Measurements from ENCODE around the gene RASA3.
A peak's percentile ranks its signal among the peaks of the same experiment; 100 is the strongest.
"Not testable (repeated sequence)": the region's sequence is repeated elsewhere in the genome, so short reads cannot be mapped to it uniquely, and the experiment has no call there.

The RASA3 gene

DNA sequence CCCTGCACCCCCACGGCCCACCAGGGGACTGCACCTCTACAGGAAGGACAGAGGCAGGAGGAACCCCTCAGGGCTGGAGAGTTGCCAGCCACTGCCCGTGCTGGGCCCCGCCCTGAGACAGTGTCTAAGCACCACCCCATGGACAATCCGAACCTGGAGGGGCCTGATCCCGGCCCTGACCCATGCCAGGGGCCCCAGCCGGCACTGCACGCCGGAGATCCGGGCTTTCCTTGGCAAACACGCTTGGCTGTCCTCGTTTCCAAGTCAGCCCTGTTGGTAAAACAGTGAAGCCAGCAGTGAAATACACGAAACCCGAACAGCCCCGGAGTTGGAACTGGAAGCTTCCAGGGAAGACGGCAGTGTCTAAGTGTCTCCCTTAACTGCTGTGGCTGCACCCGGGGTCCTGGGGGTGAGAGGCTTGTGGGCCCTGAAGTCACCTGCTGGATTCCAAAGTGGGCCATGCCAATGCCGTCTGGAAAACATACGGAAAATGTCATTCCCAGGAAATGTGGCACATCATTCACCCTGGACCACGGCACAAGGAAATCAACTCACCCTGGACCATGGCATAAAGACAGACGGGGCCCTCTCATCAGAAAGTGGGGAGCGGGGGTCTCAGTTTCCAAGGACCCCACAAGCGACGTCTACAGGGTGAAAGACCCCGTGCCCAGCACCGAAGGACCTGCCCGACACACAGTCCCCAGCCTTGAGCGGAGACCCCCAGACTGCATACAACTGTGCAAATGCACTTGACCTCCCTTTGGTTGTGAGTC lies 30.9 kb downstream of the RASA3 start:
- no peak for DNase-seq (ENCODE audit: low read depth)

DNA sequence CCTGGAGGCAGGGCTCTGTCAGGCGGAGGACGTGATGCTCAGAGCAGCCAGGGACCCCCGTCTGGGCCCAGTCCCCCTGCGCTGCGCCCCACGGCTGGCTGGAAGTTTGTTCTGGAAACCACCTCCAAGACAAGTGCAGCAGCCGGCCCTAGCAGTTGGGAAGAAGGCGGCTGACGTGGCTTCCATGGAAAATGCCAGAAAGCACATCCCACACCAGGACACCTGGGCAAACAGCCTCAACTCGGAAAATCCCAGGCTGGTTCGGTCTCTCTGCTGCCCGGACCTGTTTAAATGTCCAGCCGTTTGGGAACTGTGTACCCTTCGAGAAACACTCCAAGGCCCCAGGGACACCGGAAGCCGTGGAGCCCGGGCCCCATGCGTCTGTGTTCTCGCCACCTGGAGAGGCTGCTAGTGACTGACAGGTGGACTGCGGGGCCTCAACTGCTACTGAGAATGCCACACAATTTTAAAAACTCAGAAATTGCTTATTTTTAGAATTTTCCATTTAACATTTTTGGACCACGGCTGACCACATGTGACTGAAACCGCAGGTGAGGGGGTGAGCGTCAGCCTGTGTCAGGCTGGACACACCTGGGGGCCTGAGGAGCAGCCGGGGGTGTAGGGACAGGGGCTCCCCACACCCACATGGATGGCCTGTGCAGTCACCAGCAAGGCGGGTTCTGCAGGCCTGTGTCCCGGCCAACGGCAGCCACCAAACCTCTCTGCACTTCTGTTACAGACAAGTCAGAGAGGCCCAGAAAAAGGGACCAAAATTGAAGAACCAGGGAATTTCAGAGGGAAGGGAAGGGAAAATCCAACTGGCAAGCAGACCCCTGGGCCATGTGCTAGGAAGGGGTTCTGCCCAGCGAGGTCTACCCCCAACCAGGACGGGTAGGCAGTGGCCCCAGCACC lies 31.7 kb downstream of the RASA3 start:
- no peak for DNase-seq (ENCODE audit: low read depth)

DNA sequence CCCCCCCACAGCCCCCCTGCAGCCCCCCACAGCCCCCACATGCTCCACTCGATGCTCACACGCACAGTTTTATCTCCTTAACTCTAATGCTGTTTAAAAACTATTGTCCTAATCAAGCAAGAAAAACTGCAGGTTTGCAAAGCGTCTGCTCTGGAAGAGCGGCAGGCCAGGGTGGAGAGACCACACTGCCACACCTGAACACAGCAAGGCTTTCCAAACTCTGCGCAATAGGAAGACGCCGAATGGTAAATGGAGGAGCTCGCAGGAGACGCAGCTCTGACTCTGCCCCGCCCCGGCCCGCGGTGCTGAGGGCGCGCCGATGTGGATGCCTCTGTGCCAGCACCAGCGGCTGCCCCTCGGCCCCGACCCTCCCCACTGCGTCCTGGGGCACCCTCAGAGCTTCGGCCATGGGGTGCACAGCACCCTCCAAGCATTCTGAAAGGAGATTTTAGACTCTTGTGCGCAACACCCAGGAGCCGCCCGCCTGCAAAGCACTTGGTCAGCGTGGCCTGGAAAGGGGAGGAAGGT lies 32.4 kb downstream of the RASA3 start:
- DNase-seq (ENCODE audit: low read depth): no peak

DNA sequence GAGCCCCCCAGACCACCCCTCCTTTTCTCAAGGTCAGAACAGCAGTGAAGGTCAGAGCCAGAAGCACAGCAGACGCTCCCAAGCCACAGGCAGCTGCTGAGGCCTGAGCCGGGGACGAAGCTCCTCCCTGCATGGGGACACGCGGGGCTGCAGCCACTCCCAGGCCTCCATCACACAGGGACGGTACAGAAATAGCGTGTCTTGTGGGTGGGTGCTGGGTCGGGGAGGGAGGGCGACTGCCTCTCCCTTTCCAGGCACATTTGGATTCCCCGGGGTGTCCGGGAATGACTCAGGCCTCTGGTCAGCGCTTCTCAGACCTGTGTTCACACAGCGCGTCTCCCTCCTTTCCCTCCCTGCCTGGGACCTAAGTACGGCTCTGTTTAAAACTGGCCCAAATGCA lies 33.2 kb downstream of the RASA3 start:
- DNase-seq (ENCODE audit: low read depth): peak; percentile 62

DNA sequence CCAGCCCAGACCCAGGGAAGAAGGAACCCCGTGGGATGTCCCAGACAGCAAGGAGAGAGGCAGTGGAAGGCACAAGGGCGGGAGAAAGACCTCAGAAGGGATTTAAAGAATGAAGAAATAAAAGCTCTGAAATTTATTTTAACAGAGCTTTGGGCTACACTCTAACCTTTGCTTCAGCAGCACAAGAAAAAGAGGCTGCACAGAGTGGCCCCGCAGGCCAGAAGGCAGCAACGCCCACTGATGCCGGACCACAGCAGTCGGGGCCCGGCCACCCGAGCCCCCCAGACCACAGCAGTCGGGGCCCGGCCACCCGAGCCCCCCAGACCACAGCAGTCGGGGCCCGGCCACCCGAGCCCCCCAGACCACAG lies 33.8 kb downstream of the RASA3 start:
- not testable (repeated sequence) for DNase-seq (ENCODE audit: low read depth)

DNA sequence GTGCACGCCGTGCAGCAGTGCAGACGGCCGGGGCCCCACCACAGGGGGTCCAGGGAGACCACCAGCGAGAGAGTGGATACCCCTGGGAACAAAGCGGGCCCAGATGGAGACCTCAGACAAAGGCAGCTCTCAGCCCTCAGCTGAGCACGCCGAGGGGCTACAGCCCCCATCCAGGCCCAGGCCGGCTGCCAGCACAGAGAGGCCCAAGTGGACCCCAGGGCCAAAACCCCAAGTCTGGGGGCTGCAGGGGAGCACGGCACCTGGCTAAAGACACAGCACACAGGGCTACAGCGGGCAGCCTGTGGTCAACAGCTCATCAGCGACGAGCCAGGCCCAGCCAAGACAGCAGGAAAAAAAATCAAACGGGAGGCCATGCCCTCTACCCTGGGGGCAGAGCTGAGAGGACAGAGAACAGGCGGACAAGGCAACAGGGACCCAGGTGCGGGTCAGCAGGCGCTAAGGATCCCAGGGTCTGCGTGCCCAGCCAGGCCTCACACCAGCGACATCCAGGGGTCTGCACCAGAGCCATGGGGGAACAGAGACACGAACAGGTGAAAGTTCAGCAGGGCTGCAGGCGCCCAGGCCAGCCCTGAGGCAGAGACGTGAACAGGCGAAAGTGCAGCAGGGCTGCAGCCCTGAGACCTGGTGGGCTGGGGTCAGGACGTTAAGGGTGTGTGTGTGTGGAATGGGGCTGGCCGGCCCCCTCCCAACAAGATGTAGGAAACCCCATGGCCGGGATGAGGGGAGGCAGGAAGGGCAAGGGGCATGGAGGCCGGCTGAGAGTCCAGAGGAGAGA lies 34.3 kb downstream of the RASA3 start:
- DNase-seq (ENCODE audit: low read depth): no peak

DNA sequence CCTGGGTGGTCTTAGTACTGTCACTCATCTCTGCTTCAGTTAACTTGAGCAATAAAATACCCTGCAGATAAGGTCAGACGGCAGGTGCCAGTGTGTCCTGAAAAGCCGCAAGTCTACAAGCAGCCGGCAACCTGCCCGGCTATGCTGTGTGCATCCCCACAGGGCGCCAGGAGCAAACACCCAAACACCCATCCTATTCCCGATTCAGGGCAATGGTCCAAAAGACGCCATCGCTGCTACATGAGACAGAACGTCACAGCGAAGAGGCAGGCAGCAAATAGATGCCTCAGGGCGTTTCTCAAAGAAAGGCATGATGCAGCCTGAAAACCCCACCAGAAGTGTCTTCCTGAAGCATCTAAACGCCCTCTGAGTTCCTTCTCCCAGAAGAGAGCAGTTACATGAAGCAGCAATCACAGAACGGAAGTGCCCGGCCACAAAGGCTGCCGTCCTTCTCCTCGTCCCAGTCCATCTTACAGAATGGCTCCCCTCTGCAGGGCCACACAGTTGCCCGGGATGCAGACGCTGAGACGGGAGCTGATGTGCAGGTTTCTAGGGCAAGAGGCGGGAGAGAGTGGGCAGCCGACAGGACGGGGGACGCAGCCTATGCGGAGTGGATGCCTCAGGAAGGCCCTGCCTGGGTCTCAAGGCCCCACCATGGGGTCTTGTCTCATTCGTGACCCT lies 35.1 kb downstream of the RASA3 start:
- DNase-seq (ENCODE audit: low read depth): no peak

DNA sequence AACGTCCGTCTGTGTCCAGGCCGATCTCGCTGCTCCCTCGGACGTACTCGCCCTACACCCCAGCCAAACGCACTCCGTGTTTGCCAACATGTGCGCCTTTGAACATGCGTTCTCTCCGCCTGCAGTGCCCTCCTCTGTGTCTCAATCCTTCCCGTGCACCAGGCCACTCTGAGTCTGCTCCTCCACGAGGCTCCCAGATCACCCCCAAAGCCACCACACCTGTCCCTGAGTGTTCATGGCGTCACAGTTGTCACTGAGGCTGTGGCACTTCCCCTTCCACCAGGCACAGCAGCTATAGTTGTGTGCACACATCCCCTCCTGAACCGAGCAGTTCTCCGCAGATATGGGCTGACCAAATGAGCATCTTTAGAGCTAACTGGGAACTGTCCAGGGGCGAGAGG lies 35.6 kb downstream of the RASA3 start:
- no peak for DNase-seq (ENCODE audit: low read depth)

DNA sequence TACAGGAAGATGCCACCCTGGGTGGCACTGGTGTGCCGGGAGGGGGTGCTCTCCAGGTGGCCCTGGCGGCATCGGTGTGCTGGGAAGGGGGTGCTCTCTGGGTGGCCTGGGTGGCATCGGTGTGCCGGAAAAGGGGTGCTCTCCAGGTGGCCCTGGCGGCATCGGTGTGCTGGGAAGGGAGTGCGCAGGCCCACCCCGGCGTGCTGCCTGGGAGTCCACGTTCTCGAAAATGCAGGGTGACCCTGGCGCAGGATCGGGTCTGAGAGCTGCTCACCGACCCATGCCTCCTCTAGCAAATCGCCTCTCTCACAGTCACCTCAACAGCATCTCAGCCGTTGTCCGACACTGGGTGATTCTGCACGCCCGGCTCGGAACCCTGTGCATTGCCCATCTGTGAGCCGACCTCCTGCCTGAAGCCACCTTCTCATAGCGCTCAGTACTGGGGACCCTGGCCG lies 36.4 kb downstream of the RASA3 start:
- no peak for DNase-seq (ENCODE audit: low read depth)

DNA sequence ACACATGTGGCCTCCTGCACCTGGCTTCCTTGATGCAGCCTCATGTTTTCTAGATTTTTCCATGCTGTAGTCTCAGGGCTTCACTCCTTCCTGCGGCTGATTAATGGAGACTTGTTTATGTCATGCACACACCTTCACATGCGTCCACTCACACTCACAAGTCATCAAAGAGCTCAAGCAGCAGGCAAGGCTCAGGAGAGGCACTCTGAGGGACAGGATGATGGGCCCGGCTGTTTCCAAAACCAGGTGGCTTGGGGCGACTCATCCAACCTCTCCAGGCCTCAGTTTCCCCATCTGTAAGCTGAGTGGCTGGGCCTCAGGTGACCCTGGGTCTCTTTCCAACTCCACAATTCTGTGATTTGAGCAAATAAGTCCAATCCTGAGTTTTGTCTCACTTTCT lies 36.9 kb downstream of the RASA3 start:
- no peak for DNase-seq (ENCODE audit: low read depth)

DNA sequence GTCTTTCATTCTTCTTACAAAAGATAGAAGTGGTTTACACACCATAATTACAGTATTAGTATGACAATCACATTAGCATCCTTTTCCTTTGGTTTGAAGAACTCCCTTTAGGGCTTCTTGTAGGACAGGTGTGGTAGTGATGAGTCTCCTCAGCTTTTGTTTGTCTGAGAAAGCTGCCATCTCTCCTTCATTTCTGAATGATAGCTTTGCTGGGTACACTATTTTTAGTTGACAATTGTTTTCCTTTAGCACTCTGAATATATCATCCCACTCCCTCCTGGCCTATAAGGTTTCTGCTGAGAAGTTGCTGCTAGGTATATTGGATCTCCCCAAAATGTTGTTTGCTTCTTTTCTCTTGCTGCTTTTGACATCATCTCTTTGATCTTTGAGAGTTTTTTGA lies 39.3 kb downstream of the RASA3 start:
- DNase-seq (ENCODE audit: low read depth): no peak

DNA sequence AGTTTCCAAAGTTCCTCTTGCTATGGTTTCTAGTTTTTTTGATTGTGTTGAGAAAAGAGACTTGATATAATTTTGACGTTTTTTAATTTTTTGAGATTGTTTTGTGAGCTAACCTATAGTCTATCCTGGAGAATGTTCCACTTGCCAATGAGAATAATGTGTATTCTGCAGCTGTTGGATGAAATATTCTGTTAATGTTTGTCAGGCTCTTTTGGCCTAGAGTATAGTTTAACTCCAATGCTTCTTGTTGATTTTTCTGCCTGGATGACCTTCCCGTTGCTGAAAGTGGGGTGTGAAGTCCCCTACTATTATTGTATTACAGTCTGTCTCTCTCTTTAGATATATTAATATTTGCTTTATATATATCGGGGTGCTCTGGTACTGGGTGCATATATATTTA lies 40.0 kb downstream of the RASA3 start:
- DNase-seq (ENCODE audit: low read depth): no peak

DNA sequence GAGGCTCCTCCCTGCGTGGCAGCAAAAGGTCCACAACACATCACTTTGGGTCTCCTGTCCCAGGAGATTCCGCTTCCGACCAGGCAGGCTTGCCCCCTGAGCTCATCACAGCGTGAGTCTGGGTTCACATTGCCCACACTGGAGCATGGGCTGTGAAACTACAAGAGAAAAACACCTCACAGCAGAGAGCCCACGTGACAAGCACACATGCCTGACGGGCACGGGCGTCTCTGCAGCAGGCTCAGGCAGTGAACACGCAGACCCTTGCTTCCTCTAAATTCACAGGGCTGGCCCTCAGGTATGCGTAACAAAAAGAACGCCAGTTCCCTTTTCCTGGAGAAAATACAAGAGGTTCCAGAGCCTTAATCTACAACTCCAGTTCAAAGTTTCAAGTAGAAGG lies 41.9 kb downstream of the RASA3 start:
- DNase-seq (ENCODE audit: low read depth): no peak

DNA sequence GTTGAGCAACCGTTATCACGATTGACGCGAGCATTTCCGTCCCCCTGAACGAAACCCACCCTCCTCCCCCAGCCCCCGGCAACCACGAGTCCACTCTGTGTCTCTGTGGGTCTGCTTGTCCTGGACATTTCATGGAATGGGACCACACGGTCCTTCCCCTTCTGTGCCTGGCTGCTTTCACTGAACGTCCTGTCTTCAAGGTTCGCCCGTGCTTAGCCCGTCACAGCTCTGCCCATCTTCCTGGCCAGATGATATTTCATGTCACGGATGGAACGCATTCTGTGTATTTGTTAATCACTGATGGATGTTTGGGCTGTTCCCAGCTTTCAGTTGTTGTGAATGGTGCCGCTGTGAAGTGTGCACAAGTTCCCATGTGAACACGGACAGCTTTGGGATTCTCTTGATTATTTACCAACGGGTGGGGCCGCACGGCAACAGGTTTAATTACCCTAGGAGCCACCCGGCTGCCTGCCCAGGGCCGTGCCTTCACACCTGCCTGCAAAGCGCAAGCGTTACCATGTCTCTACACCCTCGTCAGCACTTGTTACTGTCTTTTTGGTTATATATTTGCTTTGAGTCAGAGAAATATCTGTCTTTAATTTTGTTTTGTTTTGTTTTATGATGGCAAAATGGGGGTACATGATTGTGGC lies 42.5 kb downstream of the RASA3 start:
- no peak for DNase-seq (ENCODE audit: low read depth)

DNA sequence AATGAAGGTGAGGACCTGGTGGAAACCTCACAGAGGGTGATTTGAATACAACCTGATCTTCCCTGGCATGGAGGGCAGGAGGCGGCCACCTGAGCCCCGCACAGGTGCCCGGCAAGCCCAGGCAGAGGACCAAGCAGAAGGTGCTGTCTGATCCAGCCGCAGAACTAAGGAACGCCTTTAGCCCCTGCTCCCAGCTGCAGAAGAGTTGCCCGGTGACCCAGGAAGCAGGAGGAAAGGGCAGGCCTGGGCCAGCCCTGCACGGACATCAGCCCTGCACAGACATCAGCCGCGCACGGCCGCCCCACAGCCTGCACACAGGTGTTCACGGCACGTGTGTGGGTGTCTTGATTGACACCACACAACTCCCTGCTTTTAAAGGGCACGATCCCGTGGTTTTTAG lies 43.1 kb downstream of the RASA3 start:
- no peak for DNase-seq (ENCODE audit: low read depth)

DNA sequence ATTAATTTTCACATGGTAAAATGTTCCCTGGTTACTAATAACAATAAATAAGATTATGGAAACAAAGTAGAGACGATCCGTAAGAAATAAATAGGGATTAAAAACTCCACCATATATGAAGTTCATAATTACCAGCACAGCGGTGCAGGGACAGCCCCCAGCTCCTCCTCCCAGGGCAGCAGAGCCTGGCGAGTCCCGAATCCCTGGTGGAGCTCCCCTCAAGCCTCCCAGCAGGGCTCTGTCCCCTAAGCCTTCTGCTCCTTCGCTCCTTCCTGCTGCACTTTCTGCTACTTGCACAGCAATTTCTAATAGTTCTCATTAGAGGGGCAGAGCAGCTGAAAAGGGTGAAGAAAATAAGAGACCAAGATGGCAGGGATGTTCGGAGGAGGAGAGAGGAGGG lies 43.6 kb downstream of the RASA3 start:
- no peak for DNase-seq (ENCODE audit: low read depth)

DNA sequence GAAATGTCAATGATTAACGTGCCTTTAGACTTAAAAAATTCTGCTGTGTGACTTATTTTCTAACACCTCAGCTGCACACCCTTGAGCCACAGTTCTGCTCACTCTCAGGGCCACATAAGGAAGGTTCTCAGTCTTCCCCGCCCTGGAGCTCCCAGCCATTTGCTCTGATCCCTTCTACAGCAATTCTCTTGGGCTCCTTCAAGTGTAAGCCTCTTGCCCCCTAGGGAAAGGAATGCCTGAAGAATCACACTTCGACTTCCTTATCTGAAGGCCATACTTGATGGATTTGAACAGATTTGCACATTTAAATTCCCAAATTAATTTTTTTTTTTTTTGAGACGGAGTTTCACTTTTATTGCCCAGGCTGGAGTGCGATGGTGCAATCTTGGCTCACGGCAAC lies 44.2 kb downstream of the RASA3 start:
- DNase-seq (ENCODE audit: low read depth): no peak

DNA sequence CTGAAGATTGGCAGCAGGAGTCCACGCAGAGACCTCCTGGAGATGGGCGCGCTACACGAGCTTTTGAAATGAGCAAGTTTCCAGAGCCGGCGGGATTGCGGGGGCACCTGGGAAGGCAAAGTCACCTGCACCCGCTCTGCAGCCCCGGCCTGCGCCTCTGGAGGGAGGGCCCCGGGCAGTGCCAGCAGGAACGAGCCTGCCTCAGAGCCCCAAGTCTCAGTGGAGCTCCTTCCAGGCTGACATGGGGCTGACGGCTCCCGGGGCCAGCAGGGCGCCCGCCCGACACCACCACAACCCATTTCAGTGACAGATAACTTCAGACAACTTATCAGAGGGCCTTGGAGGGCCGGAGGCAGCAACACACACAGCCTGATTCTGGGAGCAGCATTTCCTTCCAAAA lies 45.0 kb downstream of the RASA3 start:
- no peak for DNase-seq (ENCODE audit: low read depth)

DNA sequence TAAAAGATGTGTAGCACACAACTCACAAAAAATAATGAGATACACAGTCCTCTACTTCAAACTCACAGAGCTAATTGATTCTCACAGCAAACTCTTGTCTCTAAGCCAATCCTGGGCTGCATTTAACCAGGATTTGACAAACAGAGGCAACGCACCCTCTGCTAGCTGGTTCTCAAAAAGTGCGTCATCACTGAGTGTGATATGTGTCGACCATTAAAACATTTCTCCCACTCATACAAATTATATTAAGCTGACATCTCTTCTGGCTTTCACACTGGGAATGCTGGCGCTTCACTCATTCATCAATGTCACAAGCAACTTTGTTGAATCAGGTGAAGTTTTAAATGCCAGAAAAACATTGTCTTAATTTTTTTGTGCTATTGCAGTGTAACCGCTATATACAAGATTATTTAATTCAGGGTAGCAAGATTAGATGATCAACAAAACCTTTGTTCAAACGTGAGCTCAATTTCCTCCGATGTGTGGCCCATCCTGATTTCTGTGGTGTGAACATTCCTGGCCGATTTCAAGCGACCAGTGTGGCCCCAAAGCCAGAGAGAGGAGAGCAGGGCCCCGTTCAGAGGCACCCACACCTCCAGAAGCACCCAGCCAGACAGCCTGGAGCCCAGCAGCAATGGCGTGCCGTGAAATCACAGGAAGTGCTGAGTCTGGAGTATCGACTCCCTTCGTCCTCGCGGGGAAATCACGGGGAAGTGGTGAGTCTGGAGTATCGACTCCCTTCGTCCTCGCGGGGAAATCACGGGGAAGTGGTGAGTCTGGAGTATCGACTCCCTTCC lies 49.4 kb downstream of the RASA3 start:
- no peak for DNase-seq (ENCODE audit: low read depth)

Data from non-pigmented ciliary epithelial cell (primary cell).